ENCODE measurements around the gene IL22RA1.

The IL22RA1 gene

GRCh38 chr1:24117722-24118409, 25.1 kb downstream of the IL22RA1 start:
- no peak for DNase-seq (ENCODE audit: low read depth in 2 of 3, low spot score in 1 of 3)

GRCh38 chr1:24117132-24117531, 25.8 kb downstream of the IL22RA1 start:
- no peak for DNase-seq (ENCODE audit: low read depth in 2 of 3, low spot score in 1 of 3)

- DNase-seq (ENCODE audit: low read depth in 2 of 3, low spot score in 1 of 3), result no peak
Measured at GRCh38 chr1:24114753-24115152, 28.2 kb downstream of the IL22RA1 start.

- no peak for DNase-seq (ENCODE audit: low read depth in 2 of 3, low spot score in 1 of 3)
Measured at GRCh38 chr1:24113641-24114033, 29.3 kb downstream of the IL22RA1 start.

- DNase-seq (ENCODE audit: low read depth in 2 of 3, low spot score in 1 of 3), result peak; percentile 31 to 38 (median 32)
Measured at GRCh38 chr1:24111996-24112779, 30.8 kb downstream of the IL22RA1 start, which contains the start of gene MYOM3. MYOM3 (minus strand) TSS chr1:24112135; CDS start chr1:24108636, 3,499 bp downstream.

- no peak for DNase-seq (ENCODE audit: low read depth in 2 of 3, low spot score in 1 of 3)
Measured at GRCh38 chr1:24111262-24111995, 31.5 kb downstream of the IL22RA1 start.

GRCh38 chr1:24110642-24111261, 32.2 kb downstream of the IL22RA1 start:
- DNase-seq (ENCODE audit: low read depth in 2 of 3, low spot score in 1 of 3), result no peak

GRCh38 chr1:24109686-24110475, 33.1 kb downstream of the IL22RA1 start:
- no peak for DNase-seq (ENCODE audit: low read depth in 2 of 3, low spot score in 1 of 3)

- no peak for DNase-seq (ENCODE audit: low read depth in 2 of 3, low spot score in 1 of 3)
Measured at GRCh38 chr1:24109166-24109483, 33.8 kb downstream of the IL22RA1 start.

GRCh38 chr1:24108334-24109165, 34.4 kb downstream of the IL22RA1 start:
- DNase-seq (ENCODE audit: low read depth in 2 of 3, low spot score in 1 of 3), result no peak

- DNase-seq (ENCODE audit: low read depth in 2 of 3, low spot score in 1 of 3), result no peak
Measured at GRCh38 chr1:24107462-24108138, 35.3 kb downstream of the IL22RA1 start.

- no peak for DNase-seq (ENCODE audit: low read depth in 2 of 3, low spot score in 1 of 3)
Measured at GRCh38 chr1:24105368-24106160, 37.4 kb downstream of the IL22RA1 start.

GRCh38 chr1:24104854-24105253, 38.1 kb downstream of the IL22RA1 start:
- no peak for DNase-seq (ENCODE audit: low read depth in 2 of 3, low spot score in 1 of 3)

GRCh38 chr1:24103879-24104278, 39.1 kb downstream of the IL22RA1 start:
- no peak for DNase-seq (ENCODE audit: low read depth in 2 of 3, low spot score in 1 of 3)

GRCh38 chr1:24103408-24103807, 39.5 kb downstream of the IL22RA1 start:
- DNase-seq (ENCODE audit: low read depth in 2 of 3, low spot score in 1 of 3), result no peak

GRCh38 chr1:24102961-24103360, 40.0 kb downstream of the IL22RA1 start:
- no peak for DNase-seq (ENCODE audit: low read depth in 2 of 3, low spot score in 1 of 3)

- no peak for DNase-seq (ENCODE audit: low read depth in 2 of 3, low spot score in 1 of 3)
Measured at GRCh38 chr1:24101796-24102586, 40.9 kb downstream of the IL22RA1 start.
